Epithelial cell of proximal tubule (primary cell): ENCODE results near the gene LSM10. TPM values are rescaled to one million over a fixed set of nuclear protein-coding genes. Genes with fewer than 3 reads are reported as not detected.
A peak's percentile ranks its signal among the peaks of the same experiment; 100 is the strongest.

ENCODE experiments used
- DNase-seq: peaks from one replicate; pipeline ENCODE4 v3.0.0-alpha.2; 2011; ENCODE audit warnings: low read depth
- H3K4me3 ChIP-seq: 2 replicates; pipeline ENCODE4 v1.5.1; 2011; ENCODE audit warnings: low read depth, mild to moderate bottlenecking, low read length
- CTCF ChIP-seq: conservative IDR thresholded peaks from 2 replicates; pipeline ENCODE4 v1.5.1; 2012; ENCODE audit warnings: low read depth, mild to moderate bottlenecking, low read length
- total RNA-seq: library from RNA; depleted of rRNA; stranded (reverse); fragments of >200 nt; gene quantifications from 2 replicates; pipeline ENCODE4 v1.2.3, GENCODE V29; 2015

The LSM10 gene
- total RNA-seq, 1 donor from 2014 or later, result 18.2 TPM

- TF ChIP-seq CTCF, result no peak
- DNase-seq, result no peak
- H3K4me3 ChIP-seq, result no peak overlapping the region
Observed at GRCh38 chr1:36377791-36378492, 19.8 kb downstream of the LSM10 start.

GRCh38 chr1:36372617-36373016 is 25.1 kb downstream of the LSM10 start:
- no peak for TF ChIP-seq CTCF
- H3K4me3 ChIP-seq, result no peak overlapping the region
- no peak for DNase-seq

- H3K4me3 ChIP-seq, result no peak overlapping the region
- DNase-seq, result no peak
- peak; percentile 84 for TF ChIP-seq CTCF
Observed at GRCh38 chr1:36369061-36369861, 28.4 kb downstream of the LSM10 start.

- no peak overlapping the region for H3K4me3 ChIP-seq
- no peak for DNase-seq
Observed at GRCh38 chr1:36367798-36368197, 29.9 kb downstream of the LSM10 start.

GRCh38 chr1:36367066-36367465 is 30.6 kb downstream of the LSM10 start:
- DNase-seq, result no peak
- TF ChIP-seq CTCF, result no peak
- H3K4me3 ChIP-seq, result no peak overlapping the region

More at GRCh38 chr1:36367798-36368197, 29.9 kb downstream of the LSM10 start:
- no peak for TF ChIP-seq CTCF

GRCh38 chr1:36366091-36366661 is 31.5 kb downstream of the LSM10 start:
- no peak for DNase-seq
- no peak for TF ChIP-seq CTCF

More at GRCh38 chr1:36366091-36366661, 31.5 kb downstream of the LSM10 start:
- no peak overlapping the region for H3K4me3 ChIP-seq
